ENCODE measurements around the gene FAP.

Gene FAP

DNA sequence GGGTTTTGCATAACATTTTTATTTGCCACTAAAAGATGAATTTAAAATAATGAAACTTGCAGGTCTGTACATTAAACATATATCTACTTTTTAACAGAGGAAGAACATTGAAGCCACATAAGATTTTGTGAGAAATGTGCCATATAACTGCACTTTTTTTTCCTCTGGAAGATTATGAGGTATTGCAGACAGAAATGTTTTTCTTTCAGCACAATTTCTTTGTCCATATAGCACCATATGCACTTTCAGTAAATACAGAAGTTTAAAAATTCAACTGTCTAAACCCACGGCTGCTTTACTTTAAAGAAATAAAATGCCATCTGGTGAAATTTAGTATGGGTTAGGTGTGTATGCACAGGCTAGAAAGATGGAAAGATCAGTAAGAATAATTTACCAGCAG, 470 bp upstream of the FAP start:
- no peaks in the 10 kb centered on the region for H3K36me3 ChIP-seq (ENCODE audit: control insufficient read depth in 2 of 2, insufficient read depth in 1 of 2, low read length in 2 of 2)
- no peaks in the 10 kb centered on the region for H3K9me3 ChIP-seq (ENCODE audit: control insufficient read depth, insufficient read depth, low read depth, low read length)
- TF ChIP-seq ZSCAN4 (tag by site-specific recombination; IDR thresholded peaks at IDR 0.05) (no peak), ZNF670 (tag by site-specific recombination; IDR thresholded peaks at IDR 0.05; ENCODE audit: low read depth) (no peak), GLI2 (tag by site-specific recombination; IDR thresholded peaks at IDR 0.05; ENCODE audit: borderline replicate concordance, low read depth) (no peak)
- POLR2A ChIA-PET, result no interaction called here
- no peak overlapping the region for H3K27ac ChIP-seq (ENCODE audit: extremely low read depth, low read depth, low read length)
- H3K4me1 ChIP-seq (ENCODE audit: control insufficient read depth, insufficient read depth, low read length), result no peaks in the 10 kb centered on the region
- CTCF ChIA-PET, result interaction anchor here (2.7 kb wide), 1 partner anchor 22 kb away, joined by 11 read pairs; no protein-coding TSS in a partner anchor
- no peak overlapping the region for H3K4me3 ChIP-seq (ENCODE audit: low read depth, low read length)

DNA sequence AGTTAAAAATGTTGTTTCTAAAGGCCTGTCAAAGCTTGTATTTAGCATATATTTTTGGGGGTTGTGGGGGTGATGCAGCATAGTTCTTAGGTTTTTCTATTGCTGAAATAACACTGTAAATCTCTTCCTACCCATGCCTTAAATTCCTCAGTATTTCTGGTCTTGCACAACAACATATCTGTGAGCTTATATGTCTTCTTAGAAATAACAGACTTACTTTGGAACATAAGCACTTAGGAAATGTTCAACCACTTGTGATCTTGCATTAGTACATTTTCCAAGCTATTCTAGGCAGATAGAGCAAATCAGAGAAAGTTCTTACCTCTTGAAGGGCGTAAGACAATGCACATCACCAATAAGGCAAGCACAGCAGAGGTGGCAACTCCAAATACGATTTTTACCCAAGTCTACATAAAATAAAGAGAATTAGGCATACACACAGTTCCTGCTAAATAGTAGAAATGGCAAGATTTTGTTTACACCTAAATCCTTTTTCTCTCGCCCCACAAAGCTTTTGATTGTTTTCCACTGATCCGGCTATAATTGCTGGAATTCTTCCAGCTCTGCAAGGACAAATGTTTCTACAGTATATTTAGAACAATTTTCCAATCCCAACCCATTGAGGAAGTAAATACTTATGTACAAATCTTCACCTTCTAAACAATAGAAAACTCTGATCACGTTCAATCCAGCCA, 512 bp downstream of the FAP start:
- Histone ChIP-seq H3K4me3 (ENCODE audit: low read depth, low read length) (no peak overlapping the region), H3K4me1 (ENCODE audit: control insufficient read depth, insufficient read depth, low read length) (no peaks in the 10 kb centered on the region), H3K36me3 (ENCODE audit: control insufficient read depth in 2 of 2, insufficient read depth in 1 of 2, low read length in 2 of 2) (no peaks in the 10 kb centered on the region), H3K9me3 (ENCODE audit: control insufficient read depth, insufficient read depth, low read depth, low read length) (no peaks in the 10 kb centered on the region), H3K27ac (ENCODE audit: extremely low read depth, low read depth, low read length) (no peak overlapping the region)
- POLR2A ChIA-PET, result no interaction called here
- CTCF ChIA-PET, result interaction anchor here (0.6 to 2.7 kb wide), 6 partner anchors 22 to 910 kb away, joined by 3 to 11 read pairs (median 3); no protein-coding TSS in a partner anchor
- no peak for TF ChIP-seq ZNF654 (tag by site-specific recombination; IDR thresholded peaks at IDR 0.05; ENCODE audit: low read depth)
- no peak for TF ChIP-seq ZNF335 (tag by site-specific recombination; conservative IDR thresholded peaks at IDR 0.05)
- TF ChIP-seq ZBTB6 (tag by site-specific recombination; IDR thresholded peaks at IDR 0.05), result no peak

DNA sequence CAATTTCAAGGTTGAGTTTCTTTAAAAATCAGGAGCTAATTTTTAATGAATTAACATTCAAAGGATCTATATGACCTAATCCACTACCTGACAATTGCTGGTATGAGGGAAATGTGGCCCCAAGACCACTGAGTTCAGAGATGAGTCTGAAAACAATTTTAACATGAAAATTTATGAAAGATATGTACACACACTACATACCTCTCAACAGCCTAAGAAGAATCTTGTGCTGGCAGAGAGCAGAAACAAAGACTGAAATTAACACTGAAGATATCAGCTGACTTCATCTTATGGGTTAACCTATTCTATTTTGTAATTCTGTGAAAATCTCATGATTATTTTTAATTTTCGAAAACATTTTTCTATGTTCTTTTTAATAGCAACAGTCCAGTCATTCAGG, 1.7 kb downstream of the FAP start:
- no peaks in the 10 kb centered on the region for H3K4me1 ChIP-seq (ENCODE audit: control insufficient read depth, insufficient read depth, low read length)
- ChIA-PET POLR2A (no interaction called here), CTCF (interaction anchor here (1.2 to 2.7 kb wide), 2 partner anchors 20 to 88 kb away, joined by 3 to 11 read pairs; no protein-coding TSS in a partner anchor)
- no peak overlapping the region for H3K4me3 ChIP-seq (ENCODE audit: low read depth, low read length)
- no peaks in the 10 kb centered on the region for H3K36me3 ChIP-seq (ENCODE audit: control insufficient read depth in 2 of 2, insufficient read depth in 1 of 2, low read length in 2 of 2)
- no peaks in the 10 kb centered on the region for H3K9me3 ChIP-seq (ENCODE audit: control insufficient read depth, insufficient read depth, low read depth, low read length)
- H3K27ac ChIP-seq (ENCODE audit: extremely low read depth, low read depth, low read length), result no peak overlapping the region
- TF ChIP-seq ZNF670 (tag by site-specific recombination; IDR thresholded peaks at IDR 0.05; ENCODE audit: low read depth), result no peak
- no peak for TF ChIP-seq ZNF514 (tag by site-specific recombination; IDR thresholded peaks at IDR 0.05)
- no peak for TF ChIP-seq KLF8 (tag by site-specific recombination; IDR thresholded peaks at IDR 0.05)
- no peak for TF ChIP-seq ZNF112 (tag by site-specific recombination; IDR thresholded peaks at IDR 0.05)
- no peak for TF ChIP-seq ZNF2 (tag by site-specific recombination; IDR thresholded peaks at IDR 0.05)
- TF ChIP-seq GLI4 (tag by site-specific recombination; IDR thresholded peaks at IDR 0.05), result no peak
- no peak for TF ChIP-seq GFI1B (tag by site-specific recombination; IDR thresholded peaks at IDR 0.05)
- no peak for TF ChIP-seq ZNF394 (tag by site-specific recombination; IDR thresholded peaks at IDR 0.05; ENCODE audit: borderline replicate concordance)
- TF ChIP-seq, protein P1, sequence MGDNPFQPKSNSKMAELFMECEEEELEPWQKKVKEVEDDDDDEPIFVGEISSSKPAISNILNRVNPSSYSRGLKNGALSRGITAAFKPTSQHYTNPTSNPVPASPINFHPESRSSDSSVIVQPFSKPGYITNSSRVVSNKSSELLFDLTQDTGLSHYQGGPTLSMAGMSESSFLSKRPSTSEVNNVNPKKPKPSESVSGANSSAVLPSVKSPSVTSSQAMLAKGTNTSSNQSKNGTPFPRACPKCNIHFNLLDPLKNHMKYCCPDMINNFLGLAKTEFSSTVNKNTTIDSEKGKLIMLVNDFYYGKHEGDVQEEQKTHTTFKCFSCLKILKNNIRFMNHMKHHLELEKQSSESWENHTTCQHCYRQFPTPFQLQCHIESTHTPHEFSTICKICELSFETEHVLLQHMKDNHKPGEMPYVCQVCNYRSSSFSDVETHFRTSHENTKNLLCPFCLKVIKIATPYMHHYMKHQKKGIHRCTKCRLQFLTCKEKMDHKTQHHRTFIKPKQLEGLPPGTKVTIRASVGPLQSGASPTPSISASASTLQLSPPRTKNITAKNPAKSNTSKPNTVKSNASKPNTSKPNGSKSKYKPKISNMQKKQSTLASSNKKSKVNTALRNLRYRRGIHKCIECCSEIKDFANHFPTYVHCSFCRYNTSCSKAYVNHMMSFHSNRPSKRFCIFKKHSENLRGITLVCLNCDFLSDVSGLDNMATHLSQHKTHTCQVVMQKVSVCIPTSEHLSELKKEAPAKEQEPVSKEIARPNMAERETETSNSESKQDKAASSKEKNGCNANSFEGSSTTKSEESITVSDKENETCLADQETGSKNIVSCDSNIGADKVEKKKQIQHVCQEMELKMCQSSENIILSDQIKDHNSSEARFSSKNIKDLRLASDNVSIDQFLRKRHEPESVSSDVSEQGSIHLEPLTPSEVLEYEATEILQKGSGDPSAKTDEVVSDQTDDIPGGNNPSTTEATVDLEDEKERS (tag by site-specific recombination; IDR thresholded peaks at IDR 0.05), result no peak
- no peak for TF ChIP-seq ZNF596 (tag by site-specific recombination; IDR thresholded peaks at IDR 0.05)

Measured in HEK293 (cell line).